SJCRH30 (cell line): ENCODE measurements around the gene ZNF827. TPM values are rescaled to one million over a fixed set of nuclear protein-coding genes. Genes with fewer than 3 reads are reported as not detected.
"Not testable (repeated sequence)": the region's sequence is repeated elsewhere in the genome, so short reads cannot be mapped to it uniquely, and the experiment has no call there.

Experiments
- DNase-seq, 2 experiments: peaks; one replicate each; pipeline ENCODE4 v3.0.0-alpha.2; 2015 to 2020
- H3K27ac ChIP-seq: fragments of 250-450 bp; sonication (Bioruptor Pico); 2 replicates; pipeline ENCODE4 v1.5.1; 2020; ENCODE audit warnings: mild to moderate bottlenecking, moderate library complexity
- H3K27me3 ChIP-seq: fragments of 250-450 bp; sonication (Bioruptor Pico); 2 replicates; pipeline ENCODE4 v1.5.1; 2020; ENCODE audit warnings: mild to moderate bottlenecking, moderate library complexity
- H3K36me3 ChIP-seq: fragments of 250-450 bp; sonication (Bioruptor Pico); 2 replicates; pipeline ENCODE4 v1.5.1; 2020; ENCODE audit warnings: mild to moderate bottlenecking, moderate library complexity
- H3K4me1 ChIP-seq: fragments of 250-450 bp; sonication (Bioruptor Pico); 2 replicates; pipeline ENCODE4 v1.5.1; 2020; ENCODE audit warnings: mild to moderate bottlenecking, moderate library complexity
- H3K4me3 ChIP-seq: fragments of 250-450 bp; sonication (Bioruptor Pico); 2 replicates; pipeline ENCODE4 v1.5.1; 2020; ENCODE audit warnings: mild to moderate bottlenecking, moderate library complexity
- H3K9me3 ChIP-seq: fragments of 250-450 bp; sonication (Bioruptor Pico); replicated peaks from 2 replicates; pipeline ENCODE4 v1.5.1; 2020; ENCODE audit warnings: mild to moderate bottlenecking, moderate library complexity
- total RNA-seq: library from RNA; depleted of rRNA; stranded (reverse); fragments of >200 nt; shearing (Covaris generic); gene quantifications from 2 replicates; pipeline ENCODE4 v1.2.3, GENCODE V29; 2014

Gene ZNF827
- total RNA-seq, 1 experiment from 2014 or later: 10.5 TPM

GRCh38 chr4:145851511-145852201, 87.0 kb downstream of the ZNF827 start:
- Histone ChIP-seq H3K36me3 (no peaks in the 10 kb centered on the region), H3K27ac (no peak overlapping the region), H3K27me3 (no peaks in the 10 kb centered on the region), H3K4me3 (no peak overlapping the region), H3K9me3 (no peaks in the 10 kb centered on the region), H3K4me1 (no peaks in the 10 kb centered on the region)
- no peak for DNase-seq

- Histone ChIP-seq H3K9me3 (no peaks in the 10 kb centered on the region), H3K36me3 (no peaks in the 10 kb centered on the region; the same call in 1 of the 2 replicates), H3K27me3 (no peaks in the 10 kb centered on the region), H3K27ac (no peak overlapping the region), H3K4me3 (no peak overlapping the region), H3K4me1 (no peaks in the 10 kb centered on the region)
- DNase-seq: no peak
Observed at GRCh38 chr4:145847764-145848163, 90.9 kb downstream of the ZNF827 start.

- Histone ChIP-seq H3K9me3 (no peaks in the 10 kb centered on the region), H3K4me1 (no peaks in the 10 kb centered on the region; the same call in 1 of the 2 replicates), H3K27me3 (no peaks in the 10 kb centered on the region), H3K4me3 (no peak overlapping the region), H3K36me3 (no peaks in the 10 kb centered on the region; the same call in 1 of the 2 replicates), H3K27ac (no peak overlapping the region)
- DNase-seq: no peak
Observed at GRCh38 chr4:145845118-145845517, 93.5 kb downstream of the ZNF827 start.

- H3K9me3 ChIP-seq: no peaks in the 10 kb centered on the region
- H3K4me3 ChIP-seq: no peak overlapping the region
- H3K27ac ChIP-seq: no peak overlapping the region
- no peaks in the 10 kb centered on the region for H3K27me3 ChIP-seq
- no peak for DNase-seq
- no peaks in the 10 kb centered on the region; the same call in 1 of the 2 replicates for H3K36me3 ChIP-seq
- H3K4me1 ChIP-seq: no peaks in the 10 kb centered on the region; the same call in 1 of the 2 replicates
Observed at GRCh38 chr4:145843639-145844038, 95.0 kb downstream of the ZNF827 start.

GRCh38 chr4:145843148-145843547, 95.5 kb downstream of the ZNF827 start:
- DNase-seq: no peak
- Histone ChIP-seq H3K36me3 (no peaks in the 10 kb centered on the region; the same call in 1 of the 2 replicates), H3K4me1 (no peaks in the 10 kb centered on the region; the same call in 1 of the 2 replicates), H3K4me3 (no peak overlapping the region), H3K27me3 (no peaks in the 10 kb centered on the region), H3K9me3 (no peaks in the 10 kb centered on the region), H3K27ac (no peak overlapping the region)

GRCh38 chr4:145842224-145842887, 96.3 kb downstream of the ZNF827 start:
- Histone ChIP-seq H3K4me3 (no peak overlapping the region), H3K9me3 (no peaks in the 10 kb centered on the region), H3K27ac (no peak overlapping the region), H3K36me3 (no peaks in the 10 kb centered on the region; the same call in 1 of the 2 replicates), H3K4me1 (no peaks in the 10 kb centered on the region; the same call in 1 of the 2 replicates), H3K27me3 (no peaks in the 10 kb centered on the region)
- no peak for DNase-seq

GRCh38 chr4:145840801-145841200, 97.8 kb downstream of the ZNF827 start:
- no peak for DNase-seq
- Histone ChIP-seq H3K27ac (no peak overlapping the region), H3K36me3 (no peaks in the 10 kb centered on the region; the same call in 1 of the 2 replicates)

GRCh38 chr4:145840162-145840768, 98.4 kb downstream of the ZNF827 start:
- DNase-seq: peak; percentile 6 to 51
- no peaks in the 10 kb centered on the region for H3K36me3 ChIP-seq
- H3K4me3 ChIP-seq: no peak overlapping the region
- no peak overlapping the region for H3K27ac ChIP-seq
- no peaks in the 10 kb centered on the region; the same call in 1 of the 2 replicates for H3K4me1 ChIP-seq
- H3K9me3 ChIP-seq: no peaks in the 10 kb centered on the region
- no peaks in the 10 kb centered on the region for H3K27me3 ChIP-seq

More at GRCh38 chr4:145840801-145841200, 97.8 kb downstream of the ZNF827 start:
- H3K4me1 ChIP-seq: no peaks in the 10 kb centered on the region; the same call in 1 of the 2 replicates
- no peaks in the 10 kb centered on the region for H3K9me3 ChIP-seq
- no peak overlapping the region for H3K4me3 ChIP-seq
- H3K27me3 ChIP-seq: no peaks in the 10 kb centered on the region

GRCh38 chr4:145839151-145839550, 99.5 kb downstream of the ZNF827 start:
- no peak overlapping the region for H3K4me3 ChIP-seq
- no peaks in the 10 kb centered on the region for H3K36me3 ChIP-seq
- no peaks in the 10 kb centered on the region for H3K9me3 ChIP-seq
- H3K4me1 ChIP-seq: no peaks in the 10 kb centered on the region; the same call in 1 of the 2 replicates
- DNase-seq: no peak
- H3K27me3 ChIP-seq: no peaks in the 10 kb centered on the region
- no peak overlapping the region for H3K27ac ChIP-seq

GRCh38 chr4:145832384-145832783, 106.2 kb downstream of the ZNF827 start:
- not testable (repeated sequence) for H3K4me3 ChIP-seq, H3K36me3 ChIP-seq, DNase-seq, H3K27me3 ChIP-seq, H3K4me1 ChIP-seq, H3K27ac ChIP-seq, H3K9me3 ChIP-seq

- Histone ChIP-seq H3K36me3 (no peaks in the 10 kb centered on the region), H3K4me3 (no peak overlapping the region), H3K9me3 (no peaks in the 10 kb centered on the region), H3K4me1 (no peaks in the 10 kb centered on the region), H3K27me3 (no peaks in the 10 kb centered on the region), H3K27ac (no peak overlapping the region)
- no peak for DNase-seq
Observed at GRCh38 chr4:145830699-145831098, 107.9 kb downstream of the ZNF827 start.

GRCh38 chr4:145829629-145830395, 108.8 kb downstream of the ZNF827 start:
- no peak for DNase-seq
- no peaks in the 10 kb centered on the region for H3K9me3 ChIP-seq

GRCh38 chr4:145828802-145829485, 109.7 kb downstream of the ZNF827 start:
- Histone ChIP-seq H3K27ac (no peak overlapping the region), H3K9me3 (no peaks in the 10 kb centered on the region), H3K36me3 (no peaks in the 10 kb centered on the region), H3K27me3 (no peaks in the 10 kb centered on the region), H3K4me1 (no peaks in the 10 kb centered on the region), H3K4me3 (no peak overlapping the region)
- no peak for DNase-seq

More at GRCh38 chr4:145829629-145830395, 108.8 kb downstream of the ZNF827 start:
- Histone ChIP-seq H3K4me1 (no peaks in the 10 kb centered on the region), H3K36me3 (no peaks in the 10 kb centered on the region), H3K27ac (no peak overlapping the region), H3K27me3 (no peaks in the 10 kb centered on the region), H3K4me3 (no peak overlapping the region)

GRCh38 chr4:145827885-145828284, 110.7 kb downstream of the ZNF827 start:
- no peaks in the 10 kb centered on the region for H3K9me3 ChIP-seq
- H3K4me1 ChIP-seq: no peaks in the 10 kb centered on the region
- no peak for DNase-seq
- no peak overlapping the region for H3K4me3 ChIP-seq
- H3K27me3 ChIP-seq: no peaks in the 10 kb centered on the region
- no peak overlapping the region for H3K27ac ChIP-seq
- no peaks in the 10 kb centered on the region for H3K36me3 ChIP-seq
